Measurements from ENCODE around the gene HSD17B8. TPM values are rescaled to one million over a fixed set of nuclear protein-coding genes. Genes with fewer than 3 reads are reported as not detected.

The HSD17B8 gene
- polyA plus RNA-seq, 3 donors from 2014 or later = 28.8 to 47.6 (median 34.3) TPM

DNA sequence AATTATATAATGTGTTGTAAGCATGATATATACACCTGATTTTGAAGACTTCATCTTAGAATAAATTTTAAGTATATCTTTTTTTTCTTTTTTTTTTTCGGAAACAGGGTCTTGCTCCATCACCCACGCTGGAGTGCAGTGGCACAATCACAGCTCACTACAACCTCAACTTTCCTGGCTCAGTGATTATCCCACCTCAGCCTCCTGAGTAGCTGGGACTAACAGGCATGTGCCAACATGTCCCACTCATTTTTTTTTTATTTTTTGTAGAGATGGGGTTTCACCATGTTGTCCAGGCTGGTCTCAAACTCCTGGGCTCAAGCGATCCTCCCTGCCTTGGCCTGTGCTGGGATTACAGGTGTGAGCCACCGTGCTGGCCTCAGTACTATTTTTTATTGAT, 50.1 kb downstream of the HSD17B8 start:
- H3K4me1 Mint-ChIP-seq = peaks cover 20 to 22% of the 10 kb centered on the region in 2 donors
- no peaks in the 10 kb centered on the region for H3K27me3 Mint-ChIP-seq (ENCODE audit: low read depth in 3 of 3)
- H3K9me3 Mint-ChIP-seq = no peaks in the 10 kb centered on the region
- H3K4me3 Mint-ChIP-seq = no peak overlapping the region
- H3K27ac Mint-ChIP-seq = no peak overlapping the region
- no peak for DNase-seq
- peaks cover 5 to 14% (median 6%) of the 10 kb centered on the region in 3 donors for H3K36me3 Mint-ChIP-seq

Other genes with a start within 250 kb of the HSD17B8 start
- 100 to 1,000 TPM in 1 of 3 donors, 10 to 100 TPM in 2; 29.8 to 119 (median 31.5) TPM for gene BRD2, start 236.1 kb upstream of the HSD17B8 start, polyA plus RNA-seq
- 1 to 10 TPM in 2 of 3 donors, under 1 TPM in 1; 0.37 to 5.2 (median 2.8) TPM for gene HLA-DOA, start 195.1 kb upstream of the HSD17B8 start, polyA plus RNA-seq
- gene HLA-DPA1, start 131.0 kb upstream of the HSD17B8 start, polyA plus RNA-seq = 100 to 1,000 TPM; 173 to 252 (median 202) TPM
- gene HLA-DPB1, start 128.7 kb upstream of the HSD17B8 start, polyA plus RNA-seq = 100 to 1,000 TPM; 183 to 353 (median 296) TPM
- under 1 TPM in 2 of 3 donors, not detected in 1; 0.33 to 0.67 TPM for gene COL11A2, start 12.2 kb upstream of the HSD17B8 start, polyA plus RNA-seq
- gene RXRB, start 4.0 kb upstream of the HSD17B8 start, polyA plus RNA-seq = 10 to 100 TPM in 1 of 3 donors, 1 to 10 TPM in 2; 6.0 to 11.8 (median 6.9) TPM
- gene SLC39A7, start 3.8 kb upstream of the HSD17B8 start, polyA plus RNA-seq = 10 to 100 TPM; 27.4 to 67.5 (median 45.4) TPM
- gene RING1, start 3.8 kb downstream of the HSD17B8 start, polyA plus RNA-seq = 1 to 10 TPM; 5.5 to 9.5 (median 9.2) TPM
- gene VPS52, start 67.2 kb downstream of the HSD17B8 start, polyA plus RNA-seq = 10 to 100 TPM; 11.6 to 26.8 (median 16.8) TPM
- 1,000 to 10,000 TPM; 2,992 to 6,506 (median 3,113) TPM for gene RPS18, start 67.4 kb downstream of the HSD17B8 start, polyA plus RNA-seq
- gene B3GALT4, start 72.5 kb downstream of the HSD17B8 start, polyA plus RNA-seq = 10 to 100 TPM; 38.6 to 55.0 (median 44.1) TPM
- 10 to 100 TPM; 59.4 to 81.6 (median 74.3) TPM for gene WDR46, start 84.6 kb downstream of the HSD17B8 start, polyA plus RNA-seq
- gene PFDN6, start 84.9 kb downstream of the HSD17B8 start, polyA plus RNA-seq = 10 to 100 TPM; 25.7 to 55.6 (median 49.2) TPM
- gene RGL2, start 94.3 kb downstream of the HSD17B8 start, polyA plus RNA-seq = 10 to 100 TPM in 1 of 3 donors, 1 to 10 TPM in 2; 5.9 to 14.7 (median 8.0) TPM
- 100 to 1,000 TPM; 303 to 707 (median 457) TPM for gene TAPBP, start 109.4 kb downstream of the HSD17B8 start, polyA plus RNA-seq
- gene ZBTB22, start 113.1 kb downstream of the HSD17B8 start, polyA plus RNA-seq = 10 to 100 TPM; 14.5 to 18.1 (median 14.7) TPM
- 100 to 1,000 TPM in 1 of 3 donors, 10 to 100 TPM in 2; 71.6 to 159 (median 75.1) TPM for gene DAXX, start 118.3 kb downstream of the HSD17B8 start, polyA plus RNA-seq
- 1 to 10 TPM in 2 of 3 donors, not detected in 1; 2.2 to 3.7 TPM for gene KIFC1, start 187.2 kb downstream of the HSD17B8 start, polyA plus RNA-seq
- 10 to 100 TPM; 22.7 to 36.5 (median 29.8) TPM for gene PHF1, start 206.4 kb downstream of the HSD17B8 start, polyA plus RNA-seq
- gene CUTA, start 213.5 kb downstream of the HSD17B8 start, polyA plus RNA-seq = 100 to 1,000 TPM; 367 to 404 (median 404) TPM
- under 1 TPM; 0.02 to 0.32 (median 0.20) TPM for gene SYNGAP1, start 215.4 kb downstream of the HSD17B8 start, polyA plus RNA-seq
- gene ZBTB9, start 249.9 kb downstream of the HSD17B8 start, polyA plus RNA-seq = 1 to 10 TPM; 1.2 to 7.0 (median 3.0) TPM